ENCODE data around the gene SAP30BP.

SAP30BP gene

DNA sequence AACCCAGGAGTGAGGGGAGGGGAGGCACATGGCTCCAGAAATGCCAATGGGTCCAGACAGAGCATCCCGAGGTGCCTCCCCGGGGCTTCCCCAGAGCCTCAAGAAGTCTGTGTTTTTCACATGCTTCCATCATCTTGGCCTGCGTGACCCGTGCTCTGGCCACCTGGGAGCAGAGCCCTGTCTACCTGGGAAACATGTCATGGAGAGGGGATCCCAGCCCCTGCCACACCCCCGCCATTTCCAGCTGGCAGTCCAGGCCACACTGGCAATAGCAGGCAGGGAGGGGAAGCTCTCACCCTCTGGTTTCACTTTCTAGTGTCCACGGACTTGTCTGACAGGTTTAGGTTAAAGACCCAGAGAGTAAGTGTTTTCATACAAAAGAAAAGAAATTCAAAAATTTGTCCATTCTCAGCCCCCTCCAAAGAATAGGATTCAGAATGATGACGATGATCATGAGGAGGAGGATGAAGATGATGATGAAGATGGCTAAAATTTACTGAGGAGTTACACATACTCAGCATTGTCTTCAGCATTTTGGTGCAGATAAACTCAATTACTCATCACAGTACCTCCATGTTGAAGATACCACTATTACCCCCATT, 24.9 kb upstream of the SAP30BP start:
- no peak for DNase-seq (ENCODE audit: low read depth in 2 of 2)
- no peak overlapping the region for H3K4me3 ChIP-seq (replicated peaks in 1 of 2; ENCODE audit: low read depth in 2 of 2, low read length in 2 of 2)
- TF ChIP-seq, protein P1, sequence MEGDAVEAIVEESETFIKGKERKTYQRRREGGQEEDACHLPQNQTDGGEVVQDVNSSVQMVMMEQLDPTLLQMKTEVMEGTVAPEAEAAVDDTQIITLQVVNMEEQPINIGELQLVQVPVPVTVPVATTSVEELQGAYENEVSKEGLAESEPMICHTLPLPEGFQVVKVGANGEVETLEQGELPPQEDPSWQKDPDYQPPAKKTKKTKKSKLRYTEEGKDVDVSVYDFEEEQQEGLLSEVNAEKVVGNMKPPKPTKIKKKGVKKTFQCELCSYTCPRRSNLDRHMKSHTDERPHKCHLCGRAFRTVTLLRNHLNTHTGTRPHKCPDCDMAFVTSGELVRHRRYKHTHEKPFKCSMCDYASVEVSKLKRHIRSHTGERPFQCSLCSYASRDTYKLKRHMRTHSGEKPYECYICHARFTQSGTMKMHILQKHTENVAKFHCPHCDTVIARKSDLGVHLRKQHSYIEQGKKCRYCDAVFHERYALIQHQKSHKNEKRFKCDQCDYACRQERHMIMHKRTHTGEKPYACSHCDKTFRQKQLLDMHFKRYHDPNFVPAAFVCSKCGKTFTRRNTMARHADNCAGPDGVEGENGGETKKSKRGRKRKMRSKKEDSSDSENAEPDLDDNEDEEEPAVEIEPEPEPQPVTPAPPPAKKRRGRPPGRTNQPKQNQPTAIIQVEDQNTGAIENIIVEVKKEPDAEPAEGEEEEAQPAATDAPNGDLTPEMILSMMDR (IDR thresholded peaks at IDR 0.05; ENCODE audit: low read depth, low read length) = no peak

DNA sequence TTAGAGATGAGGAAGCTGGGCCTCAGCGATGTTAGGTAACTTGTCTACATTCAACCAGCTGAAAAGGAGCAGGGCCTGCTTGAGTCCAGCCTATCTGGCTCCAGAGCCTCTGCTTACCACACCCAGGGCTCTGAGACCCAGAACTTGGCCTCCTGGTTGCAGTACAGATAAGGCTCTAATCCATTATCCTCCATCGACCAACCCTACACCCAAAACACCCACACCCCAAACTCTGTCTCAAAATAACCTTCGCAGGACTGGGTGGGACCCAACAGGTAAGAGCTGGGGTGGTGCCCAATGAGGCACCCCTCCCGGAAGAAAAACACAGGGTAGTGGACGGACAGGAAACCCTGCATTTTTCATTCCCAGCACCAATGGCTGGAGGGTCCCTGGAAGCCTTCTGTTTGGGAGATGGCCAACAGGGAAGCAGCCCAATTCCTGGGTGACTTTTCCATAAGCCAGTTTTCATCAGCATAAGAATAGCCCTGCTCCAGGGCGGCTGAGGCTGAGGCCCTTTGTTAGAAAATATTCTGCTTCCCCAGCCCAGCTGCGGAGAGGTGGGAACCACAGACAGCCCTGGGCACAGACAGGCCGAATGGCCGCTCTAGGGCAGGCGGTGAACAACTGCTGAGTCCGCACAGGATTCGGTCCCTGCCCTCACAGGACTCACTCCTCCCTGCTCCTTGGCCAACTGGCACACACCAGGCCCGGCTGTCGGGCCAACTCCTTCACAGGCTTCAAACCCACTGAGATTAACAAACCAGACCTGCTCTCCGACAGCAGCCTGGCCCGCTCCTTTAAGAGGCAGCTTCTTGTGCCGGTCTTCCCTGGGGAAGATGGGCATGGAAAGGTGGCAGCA, 24.1 kb upstream of the SAP30BP start:
- TF ChIP-seq, protein P1 (IDR thresholded peaks at IDR 0.05; ENCODE audit: low read depth, low read length) = no peak
- no peak for DNase-seq (ENCODE audit: low read depth in 2 of 2)
- H3K4me3 ChIP-seq (replicated peaks in 1 of 2; ENCODE audit: low read depth in 2 of 2, low read length in 2 of 2) = no peak overlapping the region

DNA sequence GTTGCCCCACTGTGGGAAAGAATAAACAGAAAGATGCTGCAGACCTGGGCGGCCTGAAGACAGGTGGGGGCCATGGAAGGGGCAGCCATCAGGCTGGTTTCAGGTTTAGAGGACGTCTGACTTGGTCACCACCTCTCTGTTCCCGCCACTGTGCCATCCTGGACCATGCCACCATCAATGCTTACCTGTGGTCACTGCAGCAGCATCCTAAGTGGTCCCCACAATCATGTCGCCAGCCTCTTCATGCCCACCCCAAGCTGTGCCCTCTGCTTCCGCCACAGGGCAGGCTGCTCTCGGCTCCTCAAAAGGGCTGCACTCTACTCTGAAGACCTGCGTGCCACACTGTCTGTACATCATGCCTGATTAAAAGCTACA, 23.5 kb upstream of the SAP30BP start:
- TF ChIP-seq, protein P1 (IDR thresholded peaks at IDR 0.05; ENCODE audit: low read depth, low read length) = no peak
- no peak overlapping the region for H3K4me3 ChIP-seq (replicated peaks in 1 of 2; ENCODE audit: low read depth in 2 of 2, low read length in 2 of 2)
- DNase-seq (ENCODE audit: low read depth in 2 of 2) = no peak

DNA sequence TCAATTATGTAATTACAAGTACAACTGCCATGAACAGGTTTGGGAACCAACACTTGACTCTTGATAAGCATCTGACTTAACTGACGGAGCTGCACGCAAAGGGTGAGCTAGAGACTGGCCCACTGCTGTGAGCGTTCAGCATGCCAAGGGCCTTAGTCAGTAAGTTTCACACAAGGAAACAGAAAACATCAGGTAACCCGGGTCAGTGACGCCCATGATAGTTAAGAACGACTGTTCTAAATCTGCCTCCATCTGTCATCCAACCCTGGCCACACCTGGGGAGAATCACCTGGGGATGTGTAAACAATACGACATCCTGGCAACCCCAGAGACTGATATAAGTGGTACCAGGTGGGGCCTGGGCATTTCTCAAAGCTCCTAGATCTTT, 21.6 kb upstream of the SAP30BP start:
- no peak for DNase-seq (ENCODE audit: low read depth in 2 of 2)
- TF ChIP-seq, protein P1 (IDR thresholded peaks at IDR 0.05; ENCODE audit: low read depth, low read length) = no peak
- H3K4me3 ChIP-seq (replicated peaks in 1 of 2; ENCODE audit: low read depth in 2 of 2, low read length in 2 of 2) = no peak overlapping the region

DNA sequence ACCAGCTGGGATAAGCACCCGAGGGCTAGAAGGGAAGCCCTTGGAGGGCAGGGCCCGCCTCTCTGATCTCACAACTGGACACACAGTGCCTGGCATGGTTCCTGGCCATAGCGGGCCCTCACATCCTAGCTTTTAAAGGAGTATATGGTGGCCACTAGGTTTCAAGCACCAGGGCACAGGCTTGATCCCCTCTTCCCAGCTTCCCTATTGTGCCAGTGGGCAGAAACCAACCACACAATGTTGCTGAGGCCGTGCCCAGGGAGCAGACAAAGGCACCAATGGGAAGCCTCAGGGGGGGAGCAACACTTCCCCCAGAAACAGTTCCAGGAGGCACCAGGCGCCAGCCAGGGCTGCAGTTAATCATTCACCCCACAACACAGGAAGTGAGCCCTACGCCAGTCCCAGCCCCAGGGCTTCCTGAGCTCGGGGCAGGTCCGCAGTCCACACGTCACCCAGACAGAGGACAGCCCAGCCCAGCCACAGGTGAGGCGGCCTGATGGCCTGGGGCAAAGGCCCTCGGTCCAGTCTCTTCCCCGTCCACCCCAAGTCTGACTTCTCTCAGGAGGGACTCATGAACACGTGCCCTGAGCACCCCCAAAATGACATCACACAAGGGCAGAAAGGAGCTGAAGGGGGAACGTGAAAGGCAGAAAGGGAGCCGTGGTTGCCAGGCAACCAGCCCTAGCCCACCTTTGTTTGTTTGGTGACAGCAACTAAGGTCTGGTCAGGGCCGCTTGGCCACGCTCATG, 21.1 kb upstream of the SAP30BP start:
- H3K4me3 ChIP-seq (replicated peaks in 1 of 2; ENCODE audit: low read depth in 2 of 2, low read length in 2 of 2) = no peak overlapping the region
- TF ChIP-seq, protein P1 (IDR thresholded peaks at IDR 0.05; ENCODE audit: low read depth, low read length) = no peak
- no peak for DNase-seq (ENCODE audit: low read depth in 2 of 2)

DNA sequence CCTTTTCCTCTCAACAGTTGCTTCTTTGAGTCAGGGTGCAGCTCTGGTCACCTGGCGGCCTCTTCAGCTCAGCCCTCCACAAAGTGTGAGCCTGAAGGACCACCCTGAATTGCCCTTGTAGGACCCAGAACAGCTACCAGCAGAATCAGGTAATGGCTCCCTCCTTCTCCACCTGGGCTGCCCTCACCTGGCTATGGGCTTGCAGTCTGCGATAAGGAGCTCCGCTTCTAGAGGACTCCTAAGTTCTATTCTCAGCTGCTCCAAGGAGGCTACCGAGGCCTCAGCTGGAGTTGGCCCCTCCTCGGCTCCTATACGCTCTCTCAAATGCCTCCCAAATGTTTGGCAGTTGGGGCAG, 20.5 kb upstream of the SAP30BP start:
- no peak overlapping the region for H3K4me3 ChIP-seq (replicated peaks in 1 of 2; ENCODE audit: low read depth in 2 of 2, low read length in 2 of 2)
- TF ChIP-seq, protein P1 (IDR thresholded peaks at IDR 0.05; ENCODE audit: low read depth, low read length) = no peak
- DNase-seq (ENCODE audit: low read depth in 2 of 2) = no peak
